ENCODE data around the gene CLDN9. TPM values are rescaled to one million over a fixed set of nuclear protein-coding genes. Genes with fewer than 3 reads are reported as not detected.

CLDN9 gene
- total RNA-seq, 1 donor from 2014 or later: not detected

GRCh38 chr16:3025032-3026002, 12.6 kb downstream of the CLDN9 start:
- TF ChIP-seq CTCF (IDR thresholded peaks at IDR 0.05): no peak
- H3K36me3 Mint-ChIP-seq (ENCODE audit: unreplicated experiment): peaks cover 2% of the 10 kb centered on the region
- no peaks in the 10 kb centered on the region for H3K27me3 Mint-ChIP-seq (ENCODE audit: unreplicated experiment)
- H3K27ac Mint-ChIP-seq (ENCODE audit: unreplicated experiment): no peak overlapping the region
- H3K9me3 Mint-ChIP-seq (ENCODE audit: unreplicated experiment): no peaks in the 10 kb centered on the region
- peak overlapping the region; percentile 86 for H3K4me3 Mint-ChIP-seq (ENCODE audit: unreplicated experiment)
- DNase-seq (ENCODE audit: extremely low spot score, unreplicated experiment): no peak
- H3K4me1 Mint-ChIP-seq (ENCODE audit: unreplicated experiment): peaks cover 27% of the 10 kb centered on the region

- Mint-ChIP-seq H3K27ac (ENCODE audit: unreplicated experiment) (no peak overlapping the region), H3K4me1 (ENCODE audit: unreplicated experiment) (peaks cover 27% of the 10 kb centered on the region), H3K4me3 (ENCODE audit: unreplicated experiment) (no peak overlapping the region), H3K9me3 (ENCODE audit: unreplicated experiment) (no peaks in the 10 kb centered on the region), H3K27me3 (ENCODE audit: unreplicated experiment) (no peaks in the 10 kb centered on the region), H3K36me3 (ENCODE audit: unreplicated experiment) (peaks cover 2% of the 10 kb centered on the region)
- DNase-seq (ENCODE audit: extremely low spot score, unreplicated experiment): no peak
- no peak for TF ChIP-seq CTCF (IDR thresholded peaks at IDR 0.05)
Observed at GRCh38 chr16:3026003-3026378, 13.3 kb downstream of the CLDN9 start.

- Mint-ChIP-seq H3K27me3 (ENCODE audit: unreplicated experiment) (no peaks in the 10 kb centered on the region), H3K4me3 (ENCODE audit: unreplicated experiment) (no peak overlapping the region), H3K27ac (ENCODE audit: unreplicated experiment) (no peak overlapping the region)
Observed at GRCh38 chr16:3026609-3027488, 14.1 kb downstream of the CLDN9 start.

GRCh38 chr16:3027489-3027795, 14.7 kb downstream of the CLDN9 start:
- no peaks in the 10 kb centered on the region for H3K9me3 Mint-ChIP-seq (ENCODE audit: unreplicated experiment)
- no peak overlapping the region for H3K27ac Mint-ChIP-seq (ENCODE audit: unreplicated experiment)
- no peak for TF ChIP-seq CTCF (IDR thresholded peaks at IDR 0.05)
- H3K36me3 Mint-ChIP-seq (ENCODE audit: unreplicated experiment): peaks cover 2% of the 10 kb centered on the region
- peaks cover 14% of the 10 kb centered on the region for H3K4me1 Mint-ChIP-seq (ENCODE audit: unreplicated experiment)
- H3K27me3 Mint-ChIP-seq (ENCODE audit: unreplicated experiment): peaks cover 2% of the 10 kb centered on the region
- no peak overlapping the region for H3K4me3 Mint-ChIP-seq (ENCODE audit: unreplicated experiment)
- DNase-seq (ENCODE audit: extremely low spot score, unreplicated experiment): no peak

More at GRCh38 chr16:3026609-3027488, 14.1 kb downstream of the CLDN9 start:
- Mint-ChIP-seq H3K4me1 (ENCODE audit: unreplicated experiment) (peaks cover 19% of the 10 kb centered on the region), H3K9me3 (ENCODE audit: unreplicated experiment) (no peaks in the 10 kb centered on the region), H3K36me3 (ENCODE audit: unreplicated experiment) (peaks cover 2% of the 10 kb centered on the region)
- no peak for TF ChIP-seq CTCF (IDR thresholded peaks at IDR 0.05)
- DNase-seq (ENCODE audit: extremely low spot score, unreplicated experiment): no peak
